Spleen (tissue), 13 donors: ENCODE data around the gene UBE2L3. TPM values are rescaled to one million over a fixed set of nuclear protein-coding genes. Genes with fewer than 3 reads are reported as not detected.
"Not testable (repeated sequence)": the region's sequence is repeated elsewhere in the genome, so short reads cannot be mapped to it uniquely, and the experiment has no call there.

Source experiments
- DNase-seq: peaks from one replicate; pipeline ENCODE4 v3.0.0-alpha.2; 2020
- H3K27ac ChIP-seq, 8 donors: fragments of 200-600 bp; sonication (generic) in 7 of 8; 1 replicate in 4 of 8; 2 replicates in 4 of 8; pipeline versions ENCODE4 v1.5.0 to v1.8.0; 2016 to 2021; ENCODE audit warnings: inconsistent platforms in 4 of 8, mild to moderate bottlenecking in 4 of 8, moderate library complexity in 1 of 8
- H3K27me3 ChIP-seq, 7 donors: fragments of 200-600 bp; sonication (generic) in 6 of 7; replicated peaks in 1 of 7; 1 replicate in 4 of 7; 2 replicates in 3 of 7; pipeline versions ENCODE4 v1.5.0 to v1.8.0; 2016 to 2021; ENCODE audit warnings: inconsistent platforms in 3 of 7, mild to moderate bottlenecking in 1 of 7
- H3K36me3 ChIP-seq, 6 donors: fragments of 200-600 bp; sonication (generic) in 5 of 6; 1 replicate in 4 of 6; 2 replicates in 2 of 6; pipeline versions ENCODE4 v1.5.0 to v1.8.0; 2016 to 2021; ENCODE audit warnings: inconsistent platforms in 2 of 6
- H3K4me1 ChIP-seq, 6 donors: fragments of 200-600 bp; sonication (generic) in 5 of 6; 1 replicate in 3 of 6; 2 replicates in 3 of 6; pipeline versions ENCODE4 v1.5.0 to v1.8.0; 2016 to 2021; ENCODE audit warnings: inconsistent platforms in 3 of 6
- H3K4me3 ChIP-seq, 8 donors: fragments of 200-600 bp; sonication (generic) in 7 of 8; 1 replicate in 4 of 8; 2 replicates in 4 of 8; pipeline versions ENCODE4 v1.5.0 to v1.8.0; 2016 to 2021; ENCODE audit warnings: inconsistent platforms in 4 of 8, mild to moderate bottlenecking in 4 of 8, moderate library complexity in 2 of 8
- H3K9me3 ChIP-seq, 8 donors: fragments of 200-600 bp; sonication (generic) in 7 of 8; 1 replicate in 4 of 8; 2 replicates in 4 of 8; pipeline versions ENCODE4 v1.5.0 to v1.8.0; 2016 to 2021; ENCODE audit warnings: inconsistent platforms in 4 of 8
- POLR2A ChIP-seq, 3 donors: fragments of 450-650 bp; IDR thresholded peaks; one replicate each; pipeline ENCODE4 v1.5.1; 2017; ENCODE audit warnings: antibody characterized with exemption in 3 of 3, mild to moderate bottlenecking in 1 of 3
- POLR2AphosphoS5 ChIP-seq, 3 donors: sonication (generic); formaldehyde crosslinking; IDR thresholded peaks; one replicate each; pipeline ENCODE4 v1.5.1; 2017; ENCODE audit warnings: antibody characterized with exemption in 3 of 3
- WGBS, 5 donors: extraction: QIAGEN DNeasy Blood & Tissue Kit in 3 of 5; methylation state at CpG; one replicate each; pipeline versions ENCODE4 v1.1.5 to v1.1.7; 2013 to 2018; 5-methylcytosine and 5-hydroxymethylcytosine counted together
- intact Hi-C: fragments of 100-400 bp; cut with DNase I; formaldehyde crosslinking; loops from one replicate; pipeline ENCODE4 v1.15.0; 2023; ENCODE audit warnings: low total_unique reads
- long read RNA-seq, 2 donors: transcript quantifications; one replicate each; lab custom pipeline, GENCODE V29; 2026
- polyA plus RNA-seq, 3 donors: library from polyadenylated mRNA; stranded (reverse); fragments of 200-250 nt; gene quantifications; one replicate each; pipeline ENCODE4 v1.2.1, GENCODE V29; 2013
- total RNA-seq, 7 donors: library from RNA; depleted of rRNA in 3 of 7; stranded (reverse); fragments of >200 nt in 3 of 7; fragmentation: NEBNext Ultra II Directional in 4 of 7; extraction: Animal tissue kit (Norgen Biotek cat#: 25700) in 4 of 7; gene quantifications; one replicate each; pipeline versions ENCODE4 v1.1.0 to v1.2.1, GENCODE V29; 2016 to 2021
- TF ChIP-seq, protein P1 (sequence below), 11 experiments: fragments of 200-600 bp in 7 of 11; fragments of 450-650 bp in 4 of 11; sonication (generic) in 4 of 11; IDR thresholded peaks in 8 of 11; conservative IDR thresholded peaks in 3 of 11; 1 replicate in 7 of 11; 2 replicates in 4 of 11; pipeline versions ENCODE4 v1.4.0 to v1.8.0; 2016 to 2021; ENCODE audit warnings: antibody characterized with exemption in 11 of 11, inconsistent platforms in 4 of 11, mild to moderate bottlenecking in 1 of 11
- donor health status: healthy with polysubstance abuse.
- donor health status: DM: no; HTN: no; CAD: no; lungs with moderate emphysema.
- donor health status: DM: no; HTN: no; CAD: no.
- donor health status: Bipolar disorder and iron deficiency.
- donor health status: healthy.
- donor health status: DM: no; HTN: no; CAD: no.
- donor health status: DM: yes; HTN: yes; CAD: no.

UBE2L3 gene
- 10 to 100 TPM; 36.8 to 69.3 (median 44.3) TPM for total RNA-seq
- 10 to 100 TPM; 36.2 to 55.6 (median 46.2) TPM for polyA plus RNA-seq
- long read RNA-seq, donor 1, transcript UBE2L3-201 (4 exons, 3,028 nt) = major isoform, 61 of 72 reads
- long read RNA-seq, donor 1, partial matches to known transcripts = 11 of 72 reads
- long read RNA-seq, donor 1, other reads (novel, unspliced or antisense) = 0 of 72 reads
- long read RNA-seq, donor 2, transcript UBE2L3-201 (4 exons, 3,028 nt) = major isoform, 46 of 46 reads
- long read RNA-seq, donor 2, partial matches to known transcripts = 0 of 46 reads
- long read RNA-seq, donor 2, other reads (novel, unspliced or antisense) = 0 of 46 reads

- H3K4me1 ChIP-seq = peaks cover 35 to 55% (median 49%) of the 10 kb centered on the region in 6 donors
- peak; percentile 96 for DNase-seq
- 1 to 2% (median 1%) methylated on average over 18 to 85 of the region's 85 CpGs for WGBS, 5 donors
- peak within 1 kb of the TSS; percentile 91 to 99 (median 94) for H3K4me3 ChIP-seq
- H3K27me3 ChIP-seq = no peaks in the 10 kb centered on the region
- no peaks in the 10 kb centered on the region for H3K9me3 ChIP-seq
- TF ChIP-seq POLR2AphosphoS5 (IDR thresholded peaks at IDR 0.05) (peak; percentile 84 to 91 (median 85)), POLR2A (IDR thresholded peaks at IDR 0.05) (no peak)
- TF ChIP-seq, protein P1, sequence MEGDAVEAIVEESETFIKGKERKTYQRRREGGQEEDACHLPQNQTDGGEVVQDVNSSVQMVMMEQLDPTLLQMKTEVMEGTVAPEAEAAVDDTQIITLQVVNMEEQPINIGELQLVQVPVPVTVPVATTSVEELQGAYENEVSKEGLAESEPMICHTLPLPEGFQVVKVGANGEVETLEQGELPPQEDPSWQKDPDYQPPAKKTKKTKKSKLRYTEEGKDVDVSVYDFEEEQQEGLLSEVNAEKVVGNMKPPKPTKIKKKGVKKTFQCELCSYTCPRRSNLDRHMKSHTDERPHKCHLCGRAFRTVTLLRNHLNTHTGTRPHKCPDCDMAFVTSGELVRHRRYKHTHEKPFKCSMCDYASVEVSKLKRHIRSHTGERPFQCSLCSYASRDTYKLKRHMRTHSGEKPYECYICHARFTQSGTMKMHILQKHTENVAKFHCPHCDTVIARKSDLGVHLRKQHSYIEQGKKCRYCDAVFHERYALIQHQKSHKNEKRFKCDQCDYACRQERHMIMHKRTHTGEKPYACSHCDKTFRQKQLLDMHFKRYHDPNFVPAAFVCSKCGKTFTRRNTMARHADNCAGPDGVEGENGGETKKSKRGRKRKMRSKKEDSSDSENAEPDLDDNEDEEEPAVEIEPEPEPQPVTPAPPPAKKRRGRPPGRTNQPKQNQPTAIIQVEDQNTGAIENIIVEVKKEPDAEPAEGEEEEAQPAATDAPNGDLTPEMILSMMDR (IDR thresholded peaks at IDR 0.05 in 8 of 11, conservative IDR thresholded peaks at IDR 0.05 in 3 of 11) = peak in 2 of 11 experiments; percentile 9 to 29
- peak within 1 kb of the TSS; percentile 81 to 94 (median 94) for H3K27ac ChIP-seq
- intact Hi-C loops = no loop called here
- peaks cover 0 to 4% (median 0%) of the 10 kb centered on the region in 6 donors for H3K36me3 ChIP-seq
Measured at GRCh38 chr22:21567456-21568346, at the start of gene UBE2L3. UBE2L3 (plus strand) TSS chr22:21567714; CDS start chr22:21567745, 31 bp downstream.

GRCh38 chr22:21526705-21527500 lies 40.6 kb upstream of the UBE2L3 start:
- whole genome bisulfite sequencing, 5 donors = no CpG with 5 or more reads among the region's 6 CpGs
- H3K9me3 ChIP-seq, H3K27me3 ChIP-seq, H3K4me1 ChIP-seq, H3K4me3 ChIP-seq, intact Hi-C loops, H3K27ac ChIP-seq, DNase-seq, H3K36me3 ChIP-seq: not testable (repeated sequence)

DNA sequence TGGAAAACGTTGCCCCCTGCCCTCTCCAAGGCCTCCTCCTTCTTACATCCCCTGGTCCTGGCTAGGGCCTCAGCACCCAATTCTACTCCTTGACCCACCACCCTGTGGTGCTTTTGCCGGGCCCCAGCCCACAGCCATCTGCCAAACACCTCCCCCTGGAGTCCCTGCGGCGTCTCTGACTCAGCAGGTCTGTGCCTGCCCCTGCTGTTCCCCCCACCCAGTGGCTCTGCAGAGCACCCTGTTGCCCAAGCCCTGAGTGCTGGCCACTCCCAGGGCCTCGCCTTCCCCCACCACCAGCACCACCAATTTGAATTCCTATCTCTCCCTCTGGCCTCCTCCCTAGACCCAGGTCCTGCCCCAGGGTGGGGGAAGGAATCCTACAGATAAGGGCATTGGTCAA lies 36.0 kb upstream of the UBE2L3 start:
- H3K36me3 ChIP-seq, H3K4me3 ChIP-seq, H3K4me1 ChIP-seq, H3K27ac ChIP-seq, H3K9me3 ChIP-seq, intact Hi-C loops, DNase-seq, H3K27me3 ChIP-seq: not testable (repeated sequence)
- WGBS, 5 donors = no CpG with 5 or more reads among the region's 5 CpGs

- DNase-seq, H3K27ac ChIP-seq, H3K36me3 ChIP-seq, intact Hi-C loops, H3K27me3 ChIP-seq, H3K9me3 ChIP-seq, H3K4me3 ChIP-seq, H3K4me1 ChIP-seq: not testable (repeated sequence)
- WGBS, 5 donors = no CpG with 5 or more reads among the region's 20 CpGs
Measured at GRCh38 chr22:21532863-21533648, 34.5 kb upstream of the UBE2L3 start.

DNA sequence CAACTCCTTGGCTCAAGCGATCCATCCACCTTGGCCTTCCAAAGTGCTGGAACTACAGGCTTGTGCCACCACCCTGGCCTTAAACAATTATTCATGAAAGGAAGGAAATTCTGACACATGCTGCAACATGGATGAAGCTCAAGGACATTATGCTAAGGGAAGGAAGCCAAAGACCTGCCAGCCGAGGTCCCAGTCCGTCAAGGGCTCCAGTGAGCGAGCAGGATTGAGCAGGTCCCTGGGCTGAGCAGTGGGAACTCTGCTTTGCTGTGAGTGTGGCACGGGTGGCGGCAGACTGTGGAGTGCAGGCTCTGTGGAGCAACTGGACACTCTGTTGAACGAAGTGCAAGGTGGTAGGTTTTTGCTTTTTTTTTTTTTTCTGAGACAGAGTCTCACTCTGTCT lies 27.7 kb upstream of the UBE2L3 start:
- H3K9me3 ChIP-seq, H3K4me3 ChIP-seq, H3K4me1 ChIP-seq, H3K36me3 ChIP-seq, intact Hi-C loops, H3K27ac ChIP-seq, H3K27me3 ChIP-seq, DNase-seq: not testable (repeated sequence)
- no CpG with 5 or more reads among the region's 7 CpGs for WGBS, 5 donors

GRCh38 chr22:21544432-21545322 lies 22.8 kb upstream of the UBE2L3 start:
- H3K27me3 ChIP-seq, H3K9me3 ChIP-seq, H3K4me3 ChIP-seq, DNase-seq, H3K36me3 ChIP-seq, H3K4me1 ChIP-seq, intact Hi-C loops, H3K27ac ChIP-seq: not testable (repeated sequence)
- 88 to 100% (median 97%) methylated on average over 1 to 2 of the region's 17 CpGs; no CpG with 5 or more reads in 1 of the 5 donors for WGBS, 5 donors

DNA sequence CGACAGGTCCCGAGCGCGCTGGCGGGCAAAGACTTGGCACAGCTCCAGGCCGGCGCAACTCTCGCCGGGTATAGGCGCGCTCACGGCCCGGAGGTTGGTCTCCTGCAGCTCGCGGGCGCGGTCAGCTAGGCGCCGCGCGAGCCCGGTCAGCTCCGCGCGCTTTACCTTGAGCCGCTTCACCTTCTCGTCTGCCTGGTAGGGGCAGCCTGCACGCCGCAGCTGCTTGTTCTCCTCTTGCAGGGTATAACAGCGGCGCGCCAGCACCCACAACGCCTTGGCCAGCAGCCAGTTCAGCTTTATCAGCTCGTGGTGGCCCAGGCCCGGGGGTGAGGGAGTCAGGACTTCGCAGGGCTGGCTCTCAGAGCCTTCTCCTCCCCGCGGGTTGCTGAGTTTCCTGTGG lies 18.0 kb upstream of the UBE2L3 start:
- H3K27me3 ChIP-seq, H3K9me3 ChIP-seq, H3K27ac ChIP-seq, H3K4me3 ChIP-seq, H3K36me3 ChIP-seq, H3K4me1 ChIP-seq, DNase-seq, intact Hi-C loops: not testable (repeated sequence)
- WGBS, 5 donors = no CpG with 5 or more reads among the region's 38 CpGs
